Subcutaneous abdominal adipose tissue (tissue), 5 donors: ENCODE measurements around the gene RHOU.

Experiments
- H3K27ac ChIP-seq: one replicate; pipeline ENCODE4 v1.7.0; 2013; ENCODE audit warnings: low read depth, mild to moderate bottlenecking, inconsistent platforms, low read length, moderate library complexity
- H3K27me3 ChIP-seq, 5 donors: one replicate each; pipeline ENCODE4 v1.7.0; 2013; ENCODE audit warnings: low read length in 5 of 5, inconsistent platforms in 1 of 5; ENCODE audit not compliant: control insufficient read depth in 5 of 5, insufficient read depth in 4 of 5
- H3K36me3 ChIP-seq, 5 donors: one replicate each; pipeline ENCODE4 v1.7.0; 2013; ENCODE audit warnings: low read length in 5 of 5; ENCODE audit not compliant: control insufficient read depth in 5 of 5, insufficient read depth in 5 of 5
- H3K4me1 ChIP-seq, 5 donors: one replicate each; pipeline ENCODE4 v1.7.0; 2013; ENCODE audit warnings: low read length in 5 of 5, mild to moderate bottlenecking in 3 of 5, moderate library complexity in 1 of 5; ENCODE audit not compliant: control insufficient read depth in 5 of 5, insufficient read depth in 5 of 5
- H3K4me3 ChIP-seq, 5 donors: one replicate each; pipeline ENCODE4 v1.7.0; 2013; ENCODE audit warnings: low read length in 5 of 5, low read depth in 1 of 5
- H3K9ac ChIP-seq, 5 donors: one replicate each; pipeline ENCODE4 v1.7.0; 2013; ENCODE audit warnings: low read length in 5 of 5, mild to moderate bottlenecking in 4 of 5, moderate library complexity in 3 of 5
- H3K9me3 ChIP-seq, 5 donors: one replicate each; pipeline ENCODE4 v1.7.0; 2013; ENCODE audit warnings: low read length in 5 of 5; ENCODE audit not compliant: control insufficient read depth in 5 of 5
- donor health status: healthy.
- donor health status: healthy.
- donor health status: healthy.
- donor health status: healthy.
- donor health status: healthy.

The RHOU gene

DNA sequence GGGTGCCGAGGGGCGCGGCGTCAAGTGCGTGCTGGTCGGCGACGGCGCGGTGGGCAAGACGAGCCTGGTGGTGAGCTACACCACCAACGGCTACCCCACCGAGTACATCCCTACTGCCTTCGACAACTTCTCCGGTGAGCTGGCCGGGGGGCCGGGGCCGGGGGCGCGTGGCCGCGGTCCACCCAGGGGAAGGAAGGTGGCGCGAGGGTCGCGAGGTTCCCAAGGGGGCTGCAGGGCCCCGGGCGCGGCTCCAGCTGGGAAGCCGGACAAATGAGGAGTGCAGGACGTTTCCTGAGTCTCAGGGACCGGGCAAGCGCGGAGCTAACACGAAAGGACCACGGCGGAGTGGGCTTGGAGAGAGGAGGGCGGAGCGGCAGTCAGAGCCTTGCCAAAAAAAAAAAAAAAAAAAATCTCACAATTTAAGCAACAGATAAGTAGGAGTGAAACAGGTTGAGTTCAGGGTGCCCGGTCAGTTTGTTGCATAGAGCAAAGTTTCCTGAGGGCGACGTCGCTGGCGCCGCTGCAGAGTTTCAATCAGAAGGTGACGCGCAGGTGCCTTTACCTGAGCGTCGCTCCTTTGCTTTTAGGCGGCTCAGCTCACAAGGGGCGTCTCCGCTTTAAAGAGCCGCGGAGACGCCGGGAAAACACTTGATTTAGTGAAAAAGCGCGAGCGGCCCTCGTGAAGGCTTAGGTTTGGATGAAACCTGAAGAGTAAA lies 750 bp downstream of the RHOU start:
- Histone ChIP-seq H3K4me1 (peaks cover 2 to 48% (median 34%) of the 10 kb centered on the region in 5 donors), H3K4me3 (peak overlapping the region; percentile 71 to 86 (median 75)), H3K27me3 (no peaks in the 10 kb centered on the region), H3K9ac (peak overlapping the region; percentile 71 to 86 (median 83)), H3K36me3 (peaks cover 0 to 15% (median 0%) of the 10 kb centered on the region in 5 donors), H3K9me3 (no peaks in the 10 kb centered on the region), H3K27ac (peak overlapping the region; percentile 27)

DNA sequence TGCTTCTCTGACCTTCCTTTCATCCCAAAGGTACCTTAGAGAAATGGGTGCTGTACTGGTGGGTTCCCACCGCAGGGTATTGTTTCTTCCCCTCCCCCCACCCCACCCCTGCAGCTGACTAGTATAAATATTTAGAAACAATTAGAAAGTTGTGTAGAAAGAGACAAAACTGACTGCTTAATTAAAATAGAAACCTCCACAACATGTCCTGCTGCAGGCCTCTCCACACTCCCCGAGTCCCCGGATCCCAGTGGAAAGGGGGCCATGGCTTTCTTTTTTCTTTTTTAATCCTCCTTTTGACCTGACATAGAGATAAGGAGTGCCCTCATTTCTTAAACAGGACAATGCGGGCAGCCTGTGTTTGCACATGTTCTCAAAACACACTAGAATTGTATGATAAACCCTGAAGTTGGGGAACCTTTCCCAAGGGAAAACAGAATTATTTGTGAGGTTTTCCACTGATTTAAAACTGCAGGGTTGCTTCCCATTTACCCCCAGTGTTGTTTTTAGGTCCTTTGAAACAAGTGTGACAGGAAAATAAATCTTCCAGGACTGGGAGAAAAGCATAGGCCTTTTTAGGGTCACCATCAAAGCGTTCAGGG lies 1.7 kb downstream of the RHOU start:
- peak overlapping the region; percentile 71 to 86 (median 75) for H3K4me3 ChIP-seq
- no peaks in the 10 kb centered on the region for H3K9me3 ChIP-seq
- H3K27me3 ChIP-seq, result no peaks in the 10 kb centered on the region
- peak overlapping the region; percentile 71 to 86 (median 83) for H3K9ac ChIP-seq
- H3K36me3 ChIP-seq, result peaks cover 0 to 15% (median 0%) of the 10 kb centered on the region in 5 donors
- peaks cover 2 to 52% (median 36%) of the 10 kb centered on the region in 5 donors for H3K4me1 ChIP-seq
- H3K27ac ChIP-seq, result peak overlapping the region; percentile 61

DNA sequence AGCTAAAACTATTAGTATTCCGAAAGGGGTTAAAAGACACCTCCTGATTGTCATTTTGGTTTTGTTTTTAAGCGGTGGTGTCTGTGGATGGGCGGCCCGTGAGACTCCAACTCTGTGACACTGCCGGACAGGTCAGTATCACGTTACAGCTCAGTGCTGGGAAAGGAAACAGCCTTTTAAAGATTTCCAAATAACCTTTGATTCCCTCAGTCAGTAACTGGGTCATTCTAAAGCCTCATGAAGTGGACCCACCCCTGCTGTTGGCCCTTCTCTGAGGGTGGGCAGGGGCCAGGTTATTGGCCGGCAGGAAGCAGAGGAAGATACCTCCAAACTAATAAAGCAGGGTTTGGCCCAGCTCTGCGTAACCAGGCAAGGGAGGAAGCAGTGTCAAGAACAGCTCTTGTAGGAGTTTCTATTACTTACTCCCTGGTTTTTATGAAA lies 2.3 kb downstream of the RHOU start:
- H3K4me3 ChIP-seq, result peak overlapping the region in 4 of 5 donors; percentile 32 to 86 (median 74)
- H3K36me3 ChIP-seq, result peaks cover 0 to 18% (median 0%) of the 10 kb centered on the region in 5 donors
- peak overlapping the region; percentile 61 for H3K27ac ChIP-seq
- peaks cover 2 to 52% (median 36%) of the 10 kb centered on the region in 5 donors for H3K4me1 ChIP-seq
- no peaks in the 10 kb centered on the region for H3K27me3 ChIP-seq
- peak overlapping the region in 4 of 5 donors; percentile 18 to 73 (median 52) for H3K9ac ChIP-seq
- no peaks in the 10 kb centered on the region for H3K9me3 ChIP-seq

DNA sequence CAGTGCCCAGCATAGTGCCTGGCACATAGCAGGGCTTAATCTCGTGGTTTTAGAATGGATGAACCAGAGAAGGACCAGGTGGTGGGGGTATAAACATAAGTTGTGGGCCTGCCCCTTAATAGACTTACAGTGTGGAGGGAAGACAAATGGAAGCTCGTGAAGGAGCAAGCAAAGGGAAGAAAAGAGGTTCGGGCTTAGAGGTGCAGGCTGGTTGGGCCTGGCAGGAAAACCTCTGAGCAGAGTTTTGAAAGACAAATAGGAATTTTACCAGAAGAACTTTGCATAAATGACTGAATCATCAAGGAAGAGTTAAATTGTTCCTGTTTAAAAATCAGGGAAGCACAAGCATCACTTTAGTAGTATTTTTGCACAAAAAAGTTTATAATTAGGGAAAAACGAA lies 4.5 kb downstream of the RHOU start:
- H3K4me1 ChIP-seq, result peaks cover 2 to 48% (median 32%) of the 10 kb centered on the region in 5 donors
- H3K9ac ChIP-seq, result no peak overlapping the region
- no peaks in the 10 kb centered on the region for H3K27me3 ChIP-seq
- H3K27ac ChIP-seq, result no peak overlapping the region
- no peak overlapping the region for H3K4me3 ChIP-seq
- peaks cover 12 to 38% (median 21%) of the 10 kb centered on the region in 5 donors for H3K36me3 ChIP-seq
- no peaks in the 10 kb centered on the region for H3K9me3 ChIP-seq

GRCh38 chr1:228740543-228741317 lies 5.5 kb downstream of the RHOU start:
- Histone ChIP-seq H3K36me3 (peaks cover 12 to 45% (median 28%) of the 10 kb centered on the region in 5 donors), H3K27ac (no peak overlapping the region), H3K4me1 (peaks cover 2 to 46% (median 31%) of the 10 kb centered on the region in 5 donors), H3K4me3 (no peak overlapping the region), H3K27me3 (no peaks in the 10 kb centered on the region), H3K9me3 (no peaks in the 10 kb centered on the region), H3K9ac (no peak overlapping the region)

- no peaks in the 10 kb centered on the region for H3K27me3 ChIP-seq
- H3K27ac ChIP-seq, result no peak overlapping the region
- H3K9me3 ChIP-seq, result no peaks in the 10 kb centered on the region
- H3K4me3 ChIP-seq, result no peak overlapping the region
- H3K9ac ChIP-seq, result no peak overlapping the region
- peaks cover 17 to 59% (median 33%) of the 10 kb centered on the region in 5 donors for H3K36me3 ChIP-seq
- peaks cover 2 to 30% (median 20%) of the 10 kb centered on the region in 5 donors for H3K4me1 ChIP-seq
Measured at GRCh38 chr1:228742281-228742860, 7.1 kb downstream of the RHOU start.

DNA sequence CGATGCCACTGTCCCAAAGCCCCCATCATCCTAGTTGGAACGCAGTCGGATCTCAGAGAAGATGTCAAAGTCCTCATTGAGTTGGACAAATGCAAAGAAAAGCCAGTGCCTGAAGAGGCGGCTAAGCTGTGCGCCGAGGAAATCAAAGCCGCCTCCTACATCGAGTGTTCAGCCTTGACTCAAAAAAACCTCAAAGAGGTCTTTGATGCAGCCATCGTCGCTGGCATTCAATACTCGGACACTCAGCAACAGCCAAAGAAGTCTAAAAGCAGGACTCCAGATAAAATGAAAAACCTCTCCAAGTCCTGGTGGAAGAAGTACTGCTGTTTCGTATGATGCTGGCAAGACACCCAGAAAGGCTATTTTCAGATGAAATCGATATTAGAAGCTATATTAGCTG lies 8.1 kb downstream of the RHOU start:
- peaks cover 0 to 20% (median 12%) of the 10 kb centered on the region in 5 donors for H3K4me1 ChIP-seq
- H3K27ac ChIP-seq, result no peak overlapping the region
- H3K9ac ChIP-seq, result no peak overlapping the region
- no peaks in the 10 kb centered on the region for H3K27me3 ChIP-seq
- no peak overlapping the region for H3K4me3 ChIP-seq
- H3K36me3 ChIP-seq, result peaks cover 17 to 55% (median 33%) of the 10 kb centered on the region in 5 donors
- H3K9me3 ChIP-seq, result no peaks in the 10 kb centered on the region

DNA sequence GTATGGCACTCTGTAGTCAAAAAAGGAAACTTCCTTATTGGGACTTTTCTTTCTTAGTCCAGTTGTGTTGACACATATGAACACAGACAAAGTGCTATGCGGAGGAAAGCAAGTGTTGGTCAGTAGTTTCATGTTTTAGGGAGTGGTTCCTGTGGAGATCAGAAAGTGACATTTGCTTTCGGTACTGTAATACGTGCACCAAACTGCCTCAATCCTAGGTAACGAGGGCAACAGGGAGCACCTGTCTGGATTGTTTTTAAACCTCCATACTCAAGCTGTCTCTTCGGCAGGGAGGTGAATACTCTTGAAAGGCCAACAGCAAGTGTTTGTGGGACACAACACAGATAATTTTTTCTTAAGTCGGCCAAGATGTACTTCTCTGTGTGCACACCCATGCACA lies 9.1 kb downstream of the RHOU start:
- no peaks in the 10 kb centered on the region for H3K27me3 ChIP-seq
- peaks cover 17 to 50% (median 33%) of the 10 kb centered on the region in 5 donors for H3K36me3 ChIP-seq
- no peaks in the 10 kb centered on the region for H3K9me3 ChIP-seq
- no peak overlapping the region for H3K27ac ChIP-seq
- H3K4me3 ChIP-seq, result no peak overlapping the region
- no peak overlapping the region for H3K9ac ChIP-seq
- peaks cover 0 to 17% (median 12%) of the 10 kb centered on the region in 5 donors for H3K4me1 ChIP-seq

GRCh38 chr1:228744918-228745317 lies 9.6 kb downstream of the RHOU start:
- H3K36me3 ChIP-seq, result peaks cover 17 to 48% (median 32%) of the 10 kb centered on the region in 5 donors
- no peak overlapping the region for H3K4me3 ChIP-seq
- H3K27ac ChIP-seq, result no peak overlapping the region
- peaks cover 0 to 14% (median 10%) of the 10 kb centered on the region in 5 donors for H3K4me1 ChIP-seq
- H3K9ac ChIP-seq, result no peak overlapping the region
- no peaks in the 10 kb centered on the region for H3K9me3 ChIP-seq
- no peaks in the 10 kb centered on the region for H3K27me3 ChIP-seq
